HG03060 (cell line): ENCODE results near the gene GHRH.

Experiments used
- ATAC-seq: cut with Tn5 transposase; IDR thresholded peaks from one replicate; pipeline ENCODE4 v1.9.1; 2021; ENCODE audit warnings: low read depth, moderate number of reproducible peaks; ENCODE audit not compliant: unreplicated experiment

GHRH gene

DNA sequence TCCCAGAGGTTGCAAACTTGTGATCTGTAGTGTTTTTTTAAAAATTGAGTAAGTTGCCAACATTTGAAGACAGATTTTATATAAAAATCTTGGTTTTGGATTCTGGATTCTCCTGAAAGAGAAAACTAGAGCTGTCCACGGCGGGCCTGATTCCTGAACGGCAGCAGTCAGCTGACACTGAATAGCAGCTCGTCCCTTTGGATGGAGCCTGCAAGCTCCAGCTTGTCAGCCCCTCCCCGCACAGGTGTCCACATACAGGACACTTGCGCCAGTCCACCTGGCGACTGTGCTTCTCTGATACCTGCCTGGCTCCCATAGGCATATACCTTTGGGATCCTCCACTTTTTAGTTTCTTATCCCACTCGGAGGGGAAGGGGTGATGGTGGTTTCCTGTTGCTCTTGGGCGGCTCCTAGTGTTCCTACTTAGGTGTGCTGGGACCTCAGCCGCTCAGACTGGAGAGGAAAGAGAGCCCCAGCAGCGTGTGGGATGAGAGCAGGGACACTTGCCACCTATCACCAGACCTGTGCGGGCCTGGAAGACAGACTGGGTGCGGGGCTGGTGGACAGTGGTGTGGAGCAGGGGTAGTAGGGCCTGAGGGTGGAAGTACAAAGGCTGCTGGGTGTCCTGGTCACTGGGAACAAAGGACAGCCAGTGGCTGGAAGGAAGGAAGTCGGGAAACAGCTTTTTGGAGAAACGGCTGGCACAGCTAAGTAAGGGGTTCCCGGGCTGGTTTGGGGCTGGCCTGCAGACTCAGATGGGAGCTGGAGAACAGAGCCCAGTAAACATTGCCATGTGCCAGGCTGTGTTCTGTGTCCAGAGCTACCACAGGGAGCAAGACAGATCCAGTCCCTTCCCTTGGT, 18.3 kb downstream of the GHRH start:
- ATAC-seq: no peak

GRCh38 chr20:37242503-37242902, 19.1 kb downstream of the GHRH start:
- ATAC-seq: no peak

DNA sequence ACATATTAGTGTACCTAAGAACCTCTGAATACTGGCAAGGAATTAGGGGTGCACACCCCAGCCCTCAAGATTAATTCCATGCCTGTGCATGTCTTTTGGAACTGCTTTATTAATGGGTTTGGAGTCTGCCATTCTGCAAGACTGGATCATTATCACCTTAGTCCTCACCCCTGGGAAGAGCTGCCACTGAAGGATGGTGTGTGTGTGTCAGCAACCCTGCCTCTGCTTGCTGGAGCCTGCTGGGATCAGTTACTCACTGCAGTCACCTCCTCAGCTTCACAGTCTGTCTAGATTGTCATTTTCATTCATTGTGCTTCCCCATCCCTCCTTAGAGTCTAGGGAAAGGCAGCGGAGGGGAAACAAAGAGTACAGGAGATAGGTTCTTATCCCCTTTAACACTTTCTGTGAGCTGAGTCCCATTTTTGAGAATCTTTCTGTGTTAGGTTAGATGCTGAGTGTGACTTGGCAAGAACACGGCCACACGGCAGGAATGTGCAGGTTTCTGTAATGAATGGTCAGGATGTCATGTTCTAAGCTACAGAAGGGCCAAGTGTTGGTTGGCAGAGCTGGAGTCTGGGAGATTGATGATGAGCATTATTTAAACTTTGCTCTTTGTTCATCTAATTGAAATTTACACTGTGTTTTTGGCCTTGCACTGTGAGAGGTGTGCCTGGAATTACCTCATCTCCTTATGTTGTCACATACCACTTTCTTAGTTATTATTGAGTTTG, 21.1 kb downstream of the GHRH start:
- no peak for ATAC-seq

- ATAC-seq: no peak
Measured at GRCh38 chr20:37238935-37239451, 22.6 kb downstream of the GHRH start.

DNA sequence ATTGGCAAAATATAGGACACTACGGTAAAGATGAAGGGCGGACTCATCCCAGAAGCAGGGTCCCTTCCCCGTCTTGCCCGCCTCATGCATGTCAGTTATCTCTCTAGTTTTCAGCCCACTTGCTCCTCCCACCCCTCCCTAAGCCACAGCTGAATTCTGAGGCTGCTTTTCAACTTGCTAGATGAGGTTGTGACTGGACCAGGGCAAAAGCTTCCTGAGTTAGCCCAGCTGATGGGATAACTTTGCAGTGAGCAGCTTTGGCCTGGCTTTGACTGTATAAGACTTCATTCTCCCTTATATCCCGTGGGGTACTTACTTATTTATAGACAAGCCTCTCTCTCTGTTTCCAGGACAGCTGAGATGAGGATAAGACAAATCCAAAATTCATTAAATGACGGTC, 23.2 kb downstream of the GHRH start:
- ATAC-seq: no peak

DNA sequence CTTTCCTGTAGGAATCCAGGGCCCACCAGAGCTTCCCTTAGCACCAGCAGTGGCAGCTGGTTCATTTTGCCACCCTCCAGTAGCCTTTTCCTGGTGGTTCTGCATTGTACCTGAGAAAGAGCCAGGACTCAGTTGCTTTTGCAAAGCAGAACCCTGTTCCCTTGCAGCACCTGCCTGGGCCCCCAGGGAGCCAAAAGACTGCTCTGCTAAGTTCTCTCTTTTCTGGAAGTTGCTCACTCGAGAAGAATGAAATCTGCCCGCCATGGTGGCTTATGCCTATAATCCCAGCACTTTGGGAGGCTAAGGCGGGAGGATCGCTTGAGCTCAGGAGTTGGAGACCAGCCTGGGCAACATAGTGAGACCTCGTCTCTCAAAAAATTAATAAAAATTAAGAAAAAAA, 24.0 kb downstream of the GHRH start:
- no peak for ATAC-seq

- ATAC-seq: no peak
Measured at GRCh38 chr20:37236462-37236861, 25.2 kb downstream of the GHRH start.

GRCh38 chr20:37235065-37235464, 26.5 kb downstream of the GHRH start:
- no peak for ATAC-seq

- no peak for ATAC-seq
Measured at GRCh38 chr20:37234254-37234581, 27.4 kb downstream of the GHRH start.

DNA sequence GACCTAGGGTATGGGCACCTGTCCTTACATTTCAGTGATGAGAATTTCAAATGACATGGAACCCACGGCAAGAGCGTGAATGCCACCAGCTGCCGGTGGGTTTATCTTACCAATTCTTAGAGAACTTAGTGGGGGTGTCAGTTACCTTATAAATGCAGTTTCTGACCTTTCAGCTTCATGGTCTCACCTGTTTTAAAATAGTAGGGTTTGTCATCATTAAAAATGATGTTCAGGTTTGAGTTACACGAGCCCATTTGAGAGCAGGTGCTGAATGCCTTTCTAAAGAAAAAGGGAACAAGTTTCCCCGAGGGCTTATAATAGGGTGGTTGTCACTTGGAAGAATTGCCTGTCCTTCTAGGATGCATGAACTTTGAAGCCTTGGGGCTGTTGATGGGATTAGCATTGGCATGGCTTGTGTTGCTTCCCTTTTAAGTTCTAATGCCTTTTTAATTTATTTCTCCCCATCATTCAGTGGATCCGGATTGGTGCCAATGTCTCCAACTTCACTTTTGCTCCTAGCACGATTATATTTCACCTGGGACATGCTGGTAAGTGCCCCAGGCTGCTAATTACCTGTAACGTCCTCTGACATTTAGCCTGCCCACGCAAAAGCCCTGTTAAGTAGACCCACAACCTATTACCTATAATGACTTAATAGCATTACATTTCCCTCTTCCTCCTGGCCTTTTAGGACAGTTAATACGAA, 27.9 kb downstream of the GHRH start:
- no peak for ATAC-seq

DNA sequence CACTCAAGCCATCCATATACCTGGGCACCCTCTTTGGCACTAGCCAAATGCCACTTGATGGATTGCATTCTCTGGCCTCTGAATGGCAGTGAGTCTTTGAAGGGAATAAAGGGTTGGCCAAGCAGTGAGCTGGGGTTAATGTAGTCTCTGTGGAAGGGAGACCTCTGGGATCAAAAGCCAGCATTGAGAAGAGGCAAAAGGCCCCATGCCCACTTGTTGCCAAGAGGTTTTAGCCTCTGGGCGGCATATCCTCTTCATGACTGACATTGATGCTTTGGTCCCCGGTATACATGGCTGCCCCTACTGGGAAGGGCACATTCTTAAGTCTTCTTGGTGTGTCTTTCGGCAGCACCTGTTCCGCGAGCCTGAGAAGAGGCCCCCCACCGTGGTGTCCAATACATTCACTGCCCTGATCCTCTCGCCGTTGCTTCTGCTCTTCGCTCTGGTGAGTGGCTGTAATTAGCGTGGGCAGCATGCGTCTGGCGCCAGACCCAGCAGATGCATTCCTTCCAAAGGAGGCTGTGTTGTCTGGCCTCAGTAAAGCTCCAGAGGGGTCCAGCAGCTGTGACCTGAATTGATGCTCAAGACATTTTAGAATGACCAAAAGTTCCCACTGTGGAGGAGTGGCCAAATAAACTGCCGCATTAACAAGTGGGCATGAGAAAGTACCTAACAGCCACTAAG, 29.5 kb downstream of the GHRH start:
- ATAC-seq: no peak

DNA sequence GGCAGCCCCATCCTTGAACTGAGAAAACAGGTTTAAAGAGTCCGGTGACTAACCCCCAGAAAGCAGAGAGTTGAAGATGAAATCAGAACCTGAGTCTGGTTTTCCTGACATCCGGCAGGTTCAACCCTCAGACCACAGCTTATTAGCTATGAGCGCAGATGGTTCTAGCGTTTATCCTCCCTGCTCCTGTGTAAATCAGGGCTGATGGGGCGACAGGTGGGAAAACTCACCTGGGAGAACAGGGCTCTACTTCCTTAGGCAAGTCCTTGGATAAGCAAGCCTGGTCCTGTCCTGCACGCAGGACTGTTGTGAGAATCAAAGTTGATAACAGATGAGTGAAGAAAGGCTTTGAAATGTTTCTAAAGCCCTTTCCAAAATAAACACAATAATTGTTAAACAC, 31.4 kb downstream of the GHRH start:
- no peak for ATAC-seq

DNA sequence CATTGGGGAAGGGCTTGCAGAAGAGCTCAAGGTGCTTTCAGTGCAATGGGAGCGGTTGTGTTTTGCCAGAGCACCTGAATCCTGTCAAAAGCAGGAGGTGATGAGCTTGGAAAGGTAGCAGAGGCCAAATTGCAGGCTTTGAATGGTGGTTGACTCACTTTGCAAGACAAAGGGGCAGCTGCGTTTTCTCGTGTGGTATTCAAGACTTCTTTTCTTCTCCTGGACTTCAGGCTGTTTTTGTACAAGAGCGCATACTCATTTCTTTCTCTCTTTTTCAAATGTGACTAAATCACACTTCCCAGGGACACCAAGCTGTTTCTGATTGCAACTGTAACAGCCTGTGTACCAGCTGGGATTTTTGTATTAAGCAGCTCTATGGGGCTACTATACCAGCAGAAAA, 32.3 kb downstream of the GHRH start:
- no peak for ATAC-seq

GRCh38 chr20:37228656-37229055, 33.0 kb downstream of the GHRH start:
- no peak for ATAC-seq

DNA sequence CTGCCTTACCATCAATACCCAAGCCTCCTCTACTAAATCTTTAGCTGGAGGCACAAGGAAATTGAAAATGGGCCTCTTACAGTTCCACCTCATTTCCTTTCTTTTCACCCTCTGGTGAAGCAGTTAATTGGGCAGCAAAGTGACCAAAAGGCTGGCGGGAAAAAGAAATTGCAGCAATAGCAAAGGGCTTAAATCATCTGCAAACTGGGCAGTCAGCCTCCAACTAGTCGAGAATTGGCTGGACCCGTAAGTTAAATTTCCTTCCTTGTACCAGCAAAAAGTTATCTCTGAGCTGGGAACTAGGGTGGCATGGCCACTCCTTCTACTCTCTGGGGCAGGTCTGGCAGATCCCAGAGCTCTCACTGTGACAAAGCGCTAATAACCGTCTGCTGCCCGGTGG, 33.5 kb downstream of the GHRH start:
- ATAC-seq: no peak

GRCh38 chr20:37226889-37227288, 34.7 kb downstream of the GHRH start:
- no peak for ATAC-seq

DNA sequence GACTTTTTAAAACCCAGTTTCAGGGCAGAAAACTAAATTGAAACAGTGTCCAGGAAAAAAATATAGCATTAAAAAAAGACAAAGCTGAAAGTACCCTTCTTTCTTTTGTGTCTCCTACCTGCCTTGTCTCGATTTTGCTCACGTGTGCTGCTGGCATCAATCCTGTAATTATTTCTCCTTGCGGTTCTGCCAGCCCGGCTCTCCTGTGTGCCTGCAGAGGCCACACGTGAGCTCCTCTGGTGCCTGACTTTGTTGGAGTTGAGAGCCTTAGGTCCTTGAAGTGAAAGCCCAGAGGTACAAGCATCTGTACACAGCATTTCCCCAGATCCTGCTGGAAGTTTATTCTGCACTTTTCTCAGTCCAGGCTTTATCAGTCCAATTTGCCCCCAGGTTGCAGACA, 36.5 kb downstream of the GHRH start:
- no peak for ATAC-seq

- no peak for ATAC-seq
Measured at GRCh38 chr20:37223053-37223452, 38.6 kb downstream of the GHRH start.

GRCh38 chr20:37222086-37222485, 39.5 kb downstream of the GHRH start:
- ATAC-seq: no peak

DNA sequence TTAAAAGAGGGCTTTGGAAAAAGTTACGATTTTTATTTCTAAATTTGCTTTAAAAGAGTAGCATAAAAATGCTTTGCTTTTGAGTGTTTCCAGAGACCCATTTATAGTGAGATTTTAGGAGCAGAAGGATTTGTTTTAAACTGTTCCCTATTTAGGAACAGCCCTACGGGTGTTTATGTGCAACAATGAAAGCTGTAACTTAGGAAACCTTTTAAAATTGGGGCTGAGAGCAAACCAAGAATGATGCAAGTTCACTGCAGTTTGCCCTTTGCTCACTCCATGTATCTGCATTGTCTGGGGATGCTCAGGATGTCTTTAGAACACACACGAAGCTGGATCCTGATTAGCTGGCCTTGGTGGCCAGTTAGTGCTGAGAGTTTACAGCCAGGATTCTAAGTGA, 40.9 kb downstream of the GHRH start:
- ATAC-seq: no peak
